Subcutaneous adipose tissue (tissue), 4 donors: ENCODE results near the gene ARHGEF38. TPM values are rescaled to one million over a fixed set of nuclear protein-coding genes. Genes with fewer than 3 reads are reported as not detected.

Experiments used
- total RNA-seq, 4 donors: library from RNA; depleted of rRNA; stranded (reverse); fragments of >200 nt; gene quantifications; one replicate each; pipeline ENCODE4 v1.1.0, GENCODE V29; 2016
- TF ChIP-seq, protein P1 (sequence below): fragments of 450-650 bp; IDR thresholded peaks from one replicate; pipeline ENCODE4 v1.5.1; 2016; ENCODE audit warnings: low read depth, mild to moderate bottlenecking, control low read depth, antibody characterized with exemption, moderate library complexity

ARHGEF38 gene
- total RNA-seq, 4 donors from 2014 or later, result not detected

DNA sequence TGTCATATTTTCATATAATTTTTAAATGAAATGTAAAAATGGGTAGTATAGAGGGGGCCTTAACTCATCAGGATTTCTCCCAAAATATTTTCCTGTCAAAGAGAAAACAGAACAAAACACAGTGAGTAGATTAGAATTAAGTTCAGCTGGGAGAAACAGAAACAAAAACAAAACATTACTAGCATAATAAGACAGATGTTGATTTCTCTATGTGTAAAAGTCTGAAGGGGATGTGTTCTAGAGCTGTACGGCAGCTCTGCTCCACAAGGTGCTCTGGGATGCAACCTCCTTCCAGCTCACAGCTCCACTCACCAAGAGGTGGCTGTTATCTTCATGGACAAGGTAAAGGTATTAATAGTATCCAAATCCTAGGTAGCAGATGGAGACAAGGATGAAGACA lies 72.8 kb downstream of the ARHGEF38 start:
- TF ChIP-seq, protein P1, sequence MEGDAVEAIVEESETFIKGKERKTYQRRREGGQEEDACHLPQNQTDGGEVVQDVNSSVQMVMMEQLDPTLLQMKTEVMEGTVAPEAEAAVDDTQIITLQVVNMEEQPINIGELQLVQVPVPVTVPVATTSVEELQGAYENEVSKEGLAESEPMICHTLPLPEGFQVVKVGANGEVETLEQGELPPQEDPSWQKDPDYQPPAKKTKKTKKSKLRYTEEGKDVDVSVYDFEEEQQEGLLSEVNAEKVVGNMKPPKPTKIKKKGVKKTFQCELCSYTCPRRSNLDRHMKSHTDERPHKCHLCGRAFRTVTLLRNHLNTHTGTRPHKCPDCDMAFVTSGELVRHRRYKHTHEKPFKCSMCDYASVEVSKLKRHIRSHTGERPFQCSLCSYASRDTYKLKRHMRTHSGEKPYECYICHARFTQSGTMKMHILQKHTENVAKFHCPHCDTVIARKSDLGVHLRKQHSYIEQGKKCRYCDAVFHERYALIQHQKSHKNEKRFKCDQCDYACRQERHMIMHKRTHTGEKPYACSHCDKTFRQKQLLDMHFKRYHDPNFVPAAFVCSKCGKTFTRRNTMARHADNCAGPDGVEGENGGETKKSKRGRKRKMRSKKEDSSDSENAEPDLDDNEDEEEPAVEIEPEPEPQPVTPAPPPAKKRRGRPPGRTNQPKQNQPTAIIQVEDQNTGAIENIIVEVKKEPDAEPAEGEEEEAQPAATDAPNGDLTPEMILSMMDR, result no peak

DNA sequence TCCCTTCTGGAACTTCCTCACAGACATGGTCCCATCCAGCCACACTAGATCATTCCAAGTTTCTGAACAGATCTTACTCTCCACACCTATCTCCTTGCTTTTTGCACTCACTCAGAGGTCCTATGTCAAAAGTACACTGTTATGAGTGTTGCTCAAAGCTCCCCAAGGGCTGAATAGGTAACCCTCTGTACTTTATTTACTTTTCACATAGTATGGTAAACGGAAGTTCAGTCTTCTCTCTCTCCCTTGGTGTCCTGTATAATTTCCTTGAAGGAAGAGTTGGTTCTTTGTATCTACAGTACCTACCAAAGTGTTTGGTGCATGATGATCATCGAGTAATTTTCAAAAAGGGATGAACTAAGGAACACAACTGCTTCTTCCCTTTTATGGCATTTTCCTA lies 74.4 kb downstream of the ARHGEF38 start:
- TF ChIP-seq, protein P1, result no peak

DNA sequence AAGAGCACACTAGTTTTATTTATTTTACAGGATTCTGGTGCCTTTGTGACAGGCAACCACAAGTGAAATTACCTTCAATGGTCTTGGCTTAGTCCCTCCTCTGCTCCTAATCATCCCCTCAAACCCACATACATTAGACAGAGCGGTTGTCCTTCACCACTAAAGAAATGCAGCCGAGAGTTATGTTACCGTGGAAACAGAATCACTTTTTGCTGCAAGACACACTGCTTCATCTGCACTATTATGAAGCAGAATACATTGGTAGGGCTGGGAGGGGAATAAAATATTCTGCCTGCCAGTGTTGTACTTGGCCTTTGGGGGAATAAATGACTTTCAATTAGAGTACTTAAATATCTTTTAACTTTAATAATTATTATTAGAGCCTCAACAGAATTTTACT lies 75.2 kb downstream of the ARHGEF38 start:
- TF ChIP-seq, protein P1, result no peak

DNA sequence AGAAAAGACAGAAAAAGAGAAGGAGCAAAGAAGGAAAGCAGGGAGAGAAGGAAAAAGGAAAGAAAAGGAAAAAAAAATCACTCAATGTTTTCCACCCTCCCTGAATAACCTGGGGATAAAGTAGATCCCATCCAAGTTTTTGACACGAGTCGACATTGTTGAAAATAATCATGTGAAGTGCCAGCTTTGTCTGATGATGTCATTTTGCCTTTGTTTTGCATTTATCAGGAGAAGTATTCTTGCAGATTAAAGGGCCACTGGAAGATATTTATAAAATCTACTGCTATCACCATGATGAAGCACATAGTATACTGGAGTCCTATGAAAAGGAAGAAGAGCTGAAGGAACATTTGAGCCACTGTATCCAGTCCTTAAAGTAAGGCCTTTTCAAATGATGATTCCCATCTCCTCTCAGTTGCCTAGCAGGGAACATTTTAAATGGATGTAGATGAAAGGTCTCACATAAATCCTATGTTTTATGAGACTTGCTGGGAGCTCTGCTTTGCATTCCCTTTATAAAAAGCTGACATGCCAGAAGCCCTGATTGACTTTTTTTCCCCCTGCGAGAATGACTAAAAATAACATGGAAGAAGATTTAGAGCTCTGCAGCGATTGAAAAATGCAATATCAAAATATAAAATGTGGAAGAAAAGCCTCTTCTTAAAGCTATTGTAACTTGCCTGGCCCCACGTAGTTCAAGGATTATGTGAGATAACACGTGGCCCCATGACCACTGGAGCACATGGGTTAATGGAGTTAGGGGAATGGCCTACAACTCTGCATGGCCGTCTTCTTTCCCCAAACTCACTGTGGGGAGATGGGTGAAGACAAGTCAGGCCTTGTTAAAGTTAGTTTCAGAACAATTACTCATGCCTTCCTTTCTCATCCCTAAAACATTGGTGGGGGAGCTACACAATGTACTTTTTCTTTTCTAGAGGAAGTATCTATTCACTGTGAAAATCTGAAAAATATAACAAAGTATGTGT lies 78.5 kb downstream of the ARHGEF38 start:
- TF ChIP-seq, protein P1, result no peak

DNA sequence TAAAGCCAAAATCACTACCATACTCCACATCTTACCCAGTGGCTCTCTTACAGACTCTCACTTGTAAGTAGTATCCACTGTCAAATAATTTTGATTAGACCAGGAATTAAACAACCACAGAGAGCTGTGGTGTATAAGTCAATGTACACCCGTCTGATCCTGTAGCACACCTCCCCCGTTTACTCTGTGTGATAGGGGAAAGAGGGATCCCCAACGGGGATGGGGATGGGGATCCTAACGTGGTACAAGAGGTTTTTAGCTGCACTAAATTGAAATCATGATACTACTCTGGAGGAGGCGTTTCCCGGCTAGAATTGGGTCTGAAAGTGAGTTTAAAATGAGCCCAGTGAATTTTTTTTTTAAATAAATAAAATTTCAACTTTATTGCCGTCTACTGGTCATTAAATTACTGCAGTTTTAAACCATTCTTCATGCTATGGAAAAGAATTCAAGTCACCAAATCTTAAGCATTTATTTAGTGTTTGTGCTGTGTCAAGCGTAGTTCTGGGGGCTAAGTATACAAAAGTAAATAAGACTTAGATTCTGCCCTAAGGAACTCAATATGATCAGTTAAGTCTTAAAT lies 79.5 kb downstream of the ARHGEF38 start:
- TF ChIP-seq, protein P1, result no peak

DNA sequence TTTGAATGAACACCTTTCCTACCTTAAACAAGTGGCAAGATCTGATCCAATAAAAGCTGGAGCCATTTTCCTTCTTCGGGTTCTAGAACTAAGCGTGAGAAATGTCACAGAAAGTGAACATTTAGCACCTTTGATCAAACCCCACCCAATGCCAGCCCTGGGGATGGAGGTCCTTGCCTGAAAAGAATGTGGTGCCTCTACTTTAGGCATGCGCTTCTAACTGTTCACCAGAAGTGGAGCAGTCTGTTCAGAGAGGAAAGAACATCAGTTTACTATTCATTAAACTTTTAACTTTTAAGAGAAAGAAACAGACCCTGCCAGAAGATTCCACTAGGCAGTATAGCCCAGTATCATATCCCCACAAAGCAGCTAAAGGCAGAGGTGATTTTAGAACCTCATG lies 80.2 kb downstream of the ARHGEF38 start:
- TF ChIP-seq, protein P1, result no peak

DNA sequence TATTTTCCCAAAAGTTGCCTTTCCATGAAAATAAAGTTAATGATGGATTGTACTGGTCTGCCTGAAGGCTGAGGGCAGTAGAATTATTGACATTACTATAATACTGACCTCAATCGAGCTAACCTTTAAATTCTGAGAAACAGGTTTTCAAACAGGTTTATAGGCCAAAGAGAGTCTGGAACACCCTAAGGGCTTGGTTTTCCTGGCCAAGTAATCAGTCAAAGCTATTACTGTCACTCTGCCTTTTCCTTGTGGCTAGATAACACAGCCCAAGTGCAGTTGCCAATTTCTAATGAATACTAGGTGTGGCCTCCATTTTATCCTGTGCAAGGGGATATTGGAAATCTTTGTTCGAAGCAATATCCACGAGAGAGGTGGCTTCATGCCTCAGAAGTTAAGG lies 80.8 kb downstream of the ARHGEF38 start:
- TF ChIP-seq, protein P1, result no peak
